IMR-90 (cell line): ENCODE measurements around the gene XAGE1A. TPM values are rescaled to one million over a fixed set of nuclear protein-coding genes. Genes with fewer than 3 reads are reported as not detected.
"Not testable (repeated sequence)": the region's sequence is repeated elsewhere in the genome, so short reads cannot be mapped to it uniquely, and the experiment has no call there.

Source experiments
- ATAC-seq: fragments of 200-7000 bp; cut with Tn5 transposase; 2 replicates; pipeline ENCODE4 v1.9.1; 2020; ENCODE audit warnings: low read depth, mild to moderate bottlenecking, moderate library complexity
- BruUV-seq: library from RNA; stranded (reverse); fragments of 400-500 nt; replicated peaks from 2 replicates; lab custom pipeline; 2021; lab: Mats Ljungman, UMichigan
- CTCF ChIA-PET: fragments of 300-600 bp; formaldehyde crosslinking; extraction: SDS; loops from one replicate; lab custom pipeline; 2021; ENCODE audit warnings: antibody characterized with exemption; lab: Yijun Ruan, JAX
- POLR2A ChIA-PET: fragments of 300-600 bp; sonication (Branson Sonifier 250); formaldehyde crosslinking; loops from one replicate; lab custom pipeline; 2022; ENCODE audit warnings: antibody characterized with exemption; ENCODE audit not compliant: unreplicated experiment; lab: Charles Lee
- DNase-seq: peaks from one replicate; pipeline ENCODE4 v3.0.0; 2013
- H2AFZ ChIP-seq: replicated peaks from 2 replicates; pipeline ENCODE3; 2013; ENCODE audit warnings: low read length, mild to moderate bottlenecking; ENCODE audit not compliant: poor library complexity
- H2AK5ac ChIP-seq: 2 replicates; pipeline ENCODE4 v1.6.1; 2013; ENCODE audit warnings: low read depth, low read length, inconsistent platforms
- H2AK9ac ChIP-seq: replicated peaks from 2 replicates; pipeline ENCODE3; 2013; ENCODE audit warnings: mild to moderate bottlenecking, low read depth, low read length, moderate library complexity; ENCODE audit not compliant: poor library complexity
- H2BK120ac ChIP-seq: 2 replicates; pipeline ENCODE4 v1.6.1; 2013; ENCODE audit warnings: low read depth, low read length, inconsistent platforms
- H2BK15ac ChIP-seq: 3 replicates; pipeline ENCODE4 v1.6.1; 2013; ENCODE audit warnings: low read depth, low read length, inconsistent platforms
- H2BK20ac ChIP-seq: 2 replicates; pipeline ENCODE4 v1.6.1; 2013; ENCODE audit warnings: low read depth, mild to moderate bottlenecking, inconsistent platforms, low read length, moderate library complexity
- H2BK5ac ChIP-seq: 2 replicates; pipeline ENCODE4 v1.6.1; 2013; ENCODE audit warnings: mild to moderate bottlenecking, low read depth, low read length, inconsistent platforms; ENCODE audit not compliant: poor library complexity, severe bottlenecking
- H3K14ac ChIP-seq: replicated peaks from 2 replicates; pipeline ENCODE4 v1.6.1; 2013; ENCODE audit warnings: low read depth, low read length, inconsistent platforms
- H3K18ac ChIP-seq: 2 replicates; pipeline ENCODE4 v1.6.1; 2013; ENCODE audit warnings: low read depth, low read length, control low read depth
- H3K23ac ChIP-seq: 2 replicates; pipeline ENCODE4 v1.6.1; 2013; ENCODE audit warnings: low read depth, low read length, inconsistent platforms
- H3K27ac ChIP-seq: 2 replicates; pipeline ENCODE4 v1.5.1; 2013; ENCODE audit warnings: mild to moderate bottlenecking, control low read depth, low read length; ENCODE audit not compliant: insufficient read depth
- H3K27me3 ChIP-seq: 2 replicates; pipeline ENCODE4 v1.6.1; 2013; ENCODE audit warnings: low read length; ENCODE audit not compliant: control insufficient read depth, insufficient read depth
- H3K36me3 ChIP-seq: 2 replicates; pipeline ENCODE4 v1.6.1; 2013; ENCODE audit warnings: low read length, mixed read lengths; ENCODE audit not compliant: control insufficient read depth, insufficient read depth
- H3K4ac ChIP-seq: 2 replicates; pipeline ENCODE4 v1.6.1; 2013; ENCODE audit warnings: low read depth, low read length, inconsistent platforms
- H3K4me1 ChIP-seq: 2 replicates; pipeline ENCODE4 v1.6.1; 2013; ENCODE audit warnings: low read length, mixed read lengths; ENCODE audit not compliant: control insufficient read depth, insufficient read depth
- H3K4me2 ChIP-seq: 2 replicates; pipeline ENCODE4 v1.6.1; 2013; ENCODE audit warnings: low read depth, mild to moderate bottlenecking, control low read depth, low read length, moderate library complexity
- H3K4me3 ChIP-seq: 2 replicates; pipeline ENCODE4 v1.5.1; 2013; ENCODE audit warnings: low read depth, mild to moderate bottlenecking, control low read depth, low read length, moderate library complexity; ENCODE audit not compliant: insufficient read depth
- H3K56ac ChIP-seq: 2 replicates; pipeline ENCODE4 v1.6.1; 2013; ENCODE audit warnings: low read length, inconsistent platforms; ENCODE audit not compliant: insufficient read depth; ENCODE audit errors: extremely low read depth
- H3K79me1 ChIP-seq, 2 experiments: 2 replicates each; pipeline ENCODE4 v1.6.1; 2013; ENCODE audit warnings: low read length in 2 of 2, inconsistent platforms in 1 of 2, low read depth in 1 of 2
- H3K9ac ChIP-seq: 2 replicates; pipeline ENCODE4 v1.6.1; 2013; ENCODE audit warnings: low read depth, low read length, control low read depth
- H3K9me1 ChIP-seq: 2 replicates; pipeline ENCODE4 v1.6.1; 2013; ENCODE audit warnings: low read length, inconsistent platforms; ENCODE audit not compliant: insufficient read depth
- H3K9me3 ChIP-seq: 2 replicates; pipeline ENCODE4 v1.6.1; 2013; ENCODE audit warnings: low read length; ENCODE audit not compliant: control insufficient read depth, insufficient read depth
- H4K20me1 ChIP-seq: 2 replicates; pipeline ENCODE4 v1.6.1; 2013; ENCODE audit warnings: low read length, inconsistent platforms; ENCODE audit not compliant: insufficient read depth
- H4K5ac ChIP-seq: 2 replicates; pipeline ENCODE4 v1.6.1; 2013; ENCODE audit warnings: mild to moderate bottlenecking, low read depth, low read length, control low read depth
- H4K8ac ChIP-seq, 2 experiments: 2 replicates each; pipeline ENCODE4 v1.6.1; 2013; ENCODE audit warnings: low read depth in 2 of 2, low read length in 2 of 2, control low read depth in 1 of 2, inconsistent platforms in 1 of 2
- H4K91ac ChIP-seq: 2 replicates; pipeline ENCODE4 v1.6.1; 2013; ENCODE audit warnings: low read depth, low read length, inconsistent platforms; ENCODE audit not compliant: insufficient read depth
- WGBS, 2 experiments: methylation state at CpG; one replicate each; pipeline versions ENCODE4 v1.1.5 to v1.1.7; 2013; ENCODE audit warnings: missing lambda C conversion rate in 2 of 2; ENCODE audit not compliant: insufficient read length in 1 of 2; ENCODE audit errors: extremely low coverage in 2 of 2; 5-methylcytosine and 5-hydroxymethylcytosine counted together
- dilution Hi-C: fragments of 300-500 bp; cut with HindIII; formaldehyde crosslinking; loops from one replicate; pipeline ENCODE4 v1.14.3; 2018; ENCODE audit warnings: low sequenced_read_pairs; ENCODE audit not compliant: unreplicated experiment
- in situ Hi-C: fragments of 300-500 bp; cut with MboI; formaldehyde crosslinking; loops from 3 replicates; pipeline ENCODE4 v1.14.3; 2019; ENCODE audit warnings: low sequenced_read_pairs, inconsistent platforms, mixed read lengths
- intact Hi-C: fragments of 100-400 bp; cut with micrococcal nuclease; formaldehyde crosslinking; loops from 2 replicates; pipeline ENCODE4 v1.10.0; 2022
- polyA plus RNA-seq, 3 experiments: library from polyadenylated mRNA; depleted of rRNA; stranded (reverse); fragments of >200 nt; gene quantifications; 2 replicates each; pipeline ENCODE4 v1.2.3, GENCODE V29; 2012; ENCODE audit warnings: low replicate concordance in 1 of 3
- total RNA-seq: library from RNA; depleted of rRNA; stranded (reverse); fragments of >200 nt; gene quantifications from 2 replicates; pipeline ENCODE4 v1.2.3, GENCODE V29; 2012

XAGE1A gene
- total and polyA plus RNA-seq, 2 of the 4 experiments (the other 2 are of a cell fraction), result not detected

- H2BK20ac ChIP-seq, H3K27ac ChIP-seq, H3K27me3 ChIP-seq, ATAC-seq, H2AFZ ChIP-seq, H2BK15ac ChIP-seq, H3K9me3 ChIP-seq, H3K14ac ChIP-seq, H3K23ac ChIP-seq, H4K5ac ChIP-seq, H3K4me3 ChIP-seq, H3K4me2 ChIP-seq, H4K91ac ChIP-seq, DNase-seq, H3K18ac ChIP-seq, POLR2A ChIA-PET, H4K8ac ChIP-seq, H3K36me3 ChIP-seq, CTCF ChIA-PET, H2AK9ac ChIP-seq, H2BK5ac ChIP-seq, H3K79me1 ChIP-seq, intact Hi-C loops, dilution Hi-C loops, H2AK5ac ChIP-seq, in situ Hi-C loops, BruUV-seq, H3K9ac ChIP-seq, H3K56ac ChIP-seq, H3K4ac ChIP-seq, H3K4me1 ChIP-seq, H3K9me1 ChIP-seq, H4K20me1 ChIP-seq, H2BK120ac ChIP-seq: not testable (repeated sequence)
- no CpG with 5 or more reads among the region's 6 CpGs for WGBS, 2 experiments
Observed at GRCh38 chrX:52511126-52511525, 15.5 kb downstream of the XAGE1A start.

GRCh38 chrX:52516110-52516986 is 20.7 kb downstream of the XAGE1A start:
- H3K4me3 ChIP-seq, H4K20me1 ChIP-seq, H2AK9ac ChIP-seq, dilution Hi-C loops, in situ Hi-C loops, H3K4me1 ChIP-seq, H3K4ac ChIP-seq, H3K56ac ChIP-seq, H2AK5ac ChIP-seq, ATAC-seq, CTCF ChIA-PET, H3K14ac ChIP-seq, H3K27me3 ChIP-seq, H4K91ac ChIP-seq, H3K79me1 ChIP-seq, H3K4me2 ChIP-seq, H4K8ac ChIP-seq, H3K27ac ChIP-seq, H3K36me3 ChIP-seq, intact Hi-C loops, DNase-seq, H3K23ac ChIP-seq, H3K9me1 ChIP-seq, H3K9ac ChIP-seq, H3K18ac ChIP-seq, H4K5ac ChIP-seq, H2BK15ac ChIP-seq, H2BK20ac ChIP-seq, BruUV-seq, H2AFZ ChIP-seq, H2BK5ac ChIP-seq, H2BK120ac ChIP-seq, H3K9me3 ChIP-seq, POLR2A ChIA-PET: not testable (repeated sequence)
- WGBS, 2 experiments, result no CpG with 5 or more reads among the region's 27 CpGs
